Gastroesophageal sphincter (tissue), 4 donors: ENCODE data around the gene CCDC171. TPM values are rescaled to one million over a fixed set of nuclear protein-coding genes. Genes with fewer than 3 reads are reported as not detected.

ENCODE experiments used
- ATAC-seq: fragments of 150-250 bp; one replicate; pipeline ENCODE4 v1.9.1; 2016; ENCODE audit warnings: mild to moderate bottlenecking, moderate library complexity
- H3K27ac ChIP-seq, 4 donors: fragments of 200-600 bp; sonication (generic) in 3 of 4; 1 replicate in 3 of 4; 2 replicates in 1 of 4; pipeline ENCODE4 v1.5.1; 2016 to 2019
- H3K27me3 ChIP-seq: fragments of 200-600 bp; sonication (generic); one replicate; pipeline ENCODE4 v1.5.1; 2019
- H3K36me3 ChIP-seq, 2 donors: fragments of 200-600 bp; sonication (generic); one replicate each; pipeline ENCODE4 v1.5.1; 2019; ENCODE audit warnings: control low read depth in 1 of 2
- H3K4me1 ChIP-seq, 3 donors: fragments of 200-600 bp; sonication (generic); 1 replicate in 2 of 3; 2 replicates in 1 of 3; pipeline ENCODE4 v1.5.1; 2016 to 2019; ENCODE audit warnings: control low read depth in 2 of 3
- H3K4me3 ChIP-seq, 2 donors: fragments of 200-600 bp; sonication (generic); one replicate each; pipeline ENCODE4 v1.5.1; 2019; ENCODE audit warnings: mild to moderate bottlenecking in 1 of 2, moderate library complexity in 1 of 2
- H3K9me3 ChIP-seq, 3 donors: fragments of 200-600 bp; sonication (generic); one replicate each; pipeline ENCODE4 v1.5.1; 2017 to 2019; ENCODE audit warnings: control low read depth in 2 of 3
- EP300 ChIP-seq: sonication (generic); formaldehyde crosslinking; IDR thresholded peaks from one replicate; pipeline ENCODE4 v1.6.1; 2017; ENCODE audit warnings: antibody characterized with exemption, mild to moderate bottlenecking
- POLR2A ChIP-seq, 2 donors: fragments of 450-650 bp; IDR thresholded peaks; one replicate each; pipeline ENCODE4 v1.6.1; 2017; ENCODE audit warnings: antibody characterized with exemption in 2 of 2, mild to moderate bottlenecking in 2 of 2, moderate library complexity in 1 of 2
- POLR2AphosphoS5 ChIP-seq: sonication (generic); formaldehyde crosslinking; IDR thresholded peaks from one replicate; pipeline ENCODE4 v1.6.1; 2017; ENCODE audit warnings: antibody characterized with exemption
- WGBS, 2 donors: methylation state at CpG; one replicate each; pipeline ENCODE4 v1.1.5; 2018; ENCODE audit warnings: low coverage in 1 of 2; 5-methylcytosine and 5-hydroxymethylcytosine counted together
- total RNA-seq, 4 donors: library from RNA; depleted of rRNA; stranded (reverse); fragments of >200 nt; gene quantifications; one replicate each; pipeline ENCODE4 v1.1.0, GENCODE V29; 2016
- TF ChIP-seq, protein P1 (sequence below), 4 experiments: fragments of 200-600 bp in 2 of 4; fragments of 450-650 bp in 2 of 4; sonication (generic) in 1 of 4; IDR thresholded peaks; one replicate each; pipeline ENCODE4 v1.5.1; 2017 to 2019; ENCODE audit warnings: antibody characterized with exemption in 4 of 4, mild to moderate bottlenecking in 2 of 4, moderate library complexity in 2 of 4

CCDC171 gene
- total RNA-seq, 4 donors from 2014 or later = 0.94 to 4.5 (median 2.8) TPM

DNA sequence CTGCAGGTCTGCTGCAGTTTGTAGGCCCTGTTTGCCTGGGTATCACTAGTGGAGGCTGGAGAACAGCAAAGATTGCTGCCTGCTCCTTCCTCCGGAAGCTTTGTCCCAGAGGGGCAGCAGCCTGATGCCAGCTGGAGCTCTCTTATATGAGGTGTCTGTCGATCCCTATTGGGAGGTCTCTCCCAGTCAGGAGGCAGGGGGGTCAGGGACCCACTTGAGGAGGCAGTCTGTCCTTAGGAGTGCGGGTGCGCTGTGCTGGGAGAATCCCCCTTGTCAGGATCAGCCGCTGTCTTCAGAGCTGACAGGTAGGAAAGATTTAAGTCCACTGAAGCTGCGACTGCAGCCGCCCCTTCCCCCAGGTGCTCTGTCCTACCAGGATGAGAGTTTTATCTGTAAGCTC, 64.9 kb downstream of the CCDC171 start:
- Histone ChIP-seq H3K36me3 (no peaks in the 10 kb centered on the region), H3K27ac (no peak overlapping the region), H3K4me1 (no peaks in the 10 kb centered on the region), H3K4me3 (no peak overlapping the region), H3K27me3 (no peaks in the 10 kb centered on the region), H3K9me3 (no peaks in the 10 kb centered on the region)
- ATAC-seq = no peak
- WGBS, 2 donors = no CpG with 5 or more reads among the region's 7 CpGs
- TF ChIP-seq, protein P1, sequence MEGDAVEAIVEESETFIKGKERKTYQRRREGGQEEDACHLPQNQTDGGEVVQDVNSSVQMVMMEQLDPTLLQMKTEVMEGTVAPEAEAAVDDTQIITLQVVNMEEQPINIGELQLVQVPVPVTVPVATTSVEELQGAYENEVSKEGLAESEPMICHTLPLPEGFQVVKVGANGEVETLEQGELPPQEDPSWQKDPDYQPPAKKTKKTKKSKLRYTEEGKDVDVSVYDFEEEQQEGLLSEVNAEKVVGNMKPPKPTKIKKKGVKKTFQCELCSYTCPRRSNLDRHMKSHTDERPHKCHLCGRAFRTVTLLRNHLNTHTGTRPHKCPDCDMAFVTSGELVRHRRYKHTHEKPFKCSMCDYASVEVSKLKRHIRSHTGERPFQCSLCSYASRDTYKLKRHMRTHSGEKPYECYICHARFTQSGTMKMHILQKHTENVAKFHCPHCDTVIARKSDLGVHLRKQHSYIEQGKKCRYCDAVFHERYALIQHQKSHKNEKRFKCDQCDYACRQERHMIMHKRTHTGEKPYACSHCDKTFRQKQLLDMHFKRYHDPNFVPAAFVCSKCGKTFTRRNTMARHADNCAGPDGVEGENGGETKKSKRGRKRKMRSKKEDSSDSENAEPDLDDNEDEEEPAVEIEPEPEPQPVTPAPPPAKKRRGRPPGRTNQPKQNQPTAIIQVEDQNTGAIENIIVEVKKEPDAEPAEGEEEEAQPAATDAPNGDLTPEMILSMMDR (IDR thresholded peaks at IDR 0.05) = no peak
- no peak for TF ChIP-seq POLR2AphosphoS5
- TF ChIP-seq EP300 = no peak
- no peak for TF ChIP-seq POLR2A (IDR thresholded peaks at IDR 0.05)

DNA sequence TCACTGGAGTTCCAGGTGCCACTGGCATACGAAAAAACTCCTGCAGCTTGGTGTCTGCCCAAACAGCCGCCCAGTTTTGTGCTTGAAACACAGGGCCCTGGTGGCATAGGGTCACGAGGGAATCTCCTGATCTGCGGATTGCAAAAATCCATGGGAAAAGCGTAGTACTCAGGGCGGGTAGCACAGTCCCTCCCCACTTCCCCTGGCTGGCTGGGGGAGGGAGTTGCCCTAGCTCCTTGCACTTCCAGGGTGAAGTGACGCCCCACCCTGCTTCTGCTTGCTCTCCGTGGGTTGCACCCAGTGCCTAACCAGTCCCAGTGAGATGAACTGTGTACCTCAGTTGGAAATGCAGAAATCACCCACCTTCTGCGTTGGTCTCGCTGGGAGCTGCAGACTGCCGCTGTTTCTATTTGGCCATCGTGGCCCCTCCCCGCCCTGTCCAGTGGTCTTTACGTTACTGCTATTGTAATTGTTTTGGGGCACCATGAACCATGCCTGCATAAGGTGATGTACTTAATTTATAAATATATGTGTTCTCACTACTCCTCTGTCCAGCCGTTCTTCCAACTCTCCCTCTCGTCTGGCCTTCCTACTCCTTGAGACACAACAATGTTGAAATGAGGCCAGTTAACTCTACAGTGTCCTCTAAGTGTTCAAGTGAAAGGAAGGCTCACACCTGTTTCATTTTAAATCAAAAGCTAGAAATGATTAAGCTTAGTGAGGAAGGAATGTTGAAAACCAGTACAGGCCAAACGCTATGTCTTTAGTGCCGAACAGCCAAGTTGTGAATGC, 65.9 kb downstream of the CCDC171 start:
- WGBS, 2 donors = 75 to 76% methylated on average over 5 to 10 of the region's 18 CpGs
- TF ChIP-seq POLR2AphosphoS5 = no peak
- TF ChIP-seq EP300 = no peak
- TF ChIP-seq, protein P1 (IDR thresholded peaks at IDR 0.05) = no peak
- no peak for TF ChIP-seq POLR2A (IDR thresholded peaks at IDR 0.05)
- no peak for ATAC-seq

DNA sequence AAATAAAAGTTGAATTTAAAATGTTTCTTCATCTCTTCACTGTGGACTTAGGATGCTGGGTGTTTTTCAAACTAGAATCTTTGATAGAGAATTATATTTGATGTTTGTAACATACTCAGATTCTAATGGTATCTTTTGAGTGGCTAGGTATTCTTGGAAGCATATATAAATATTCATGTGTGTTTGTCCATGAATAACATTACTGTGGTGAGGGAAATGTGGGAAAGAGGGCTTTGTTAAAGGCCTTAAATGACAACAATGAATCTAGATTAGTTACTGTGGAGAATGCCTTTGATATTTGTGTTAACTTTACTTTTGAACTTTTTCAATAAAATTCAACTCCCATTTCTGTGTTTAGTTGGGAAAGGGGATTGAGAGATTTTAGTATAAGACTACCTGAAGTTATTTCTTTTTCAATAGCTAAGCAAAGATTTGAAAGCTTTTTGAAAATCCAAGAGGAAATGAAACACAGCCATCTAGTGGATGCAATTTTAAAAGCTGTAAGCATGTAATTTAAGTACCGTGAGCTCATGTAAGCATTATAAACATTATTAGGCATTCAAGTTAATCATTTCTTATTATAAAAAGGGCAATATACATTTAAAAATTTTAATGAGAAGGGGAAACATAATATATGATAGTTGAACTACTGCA, 69.6 kb downstream of the CCDC171 start:
- TF ChIP-seq EP300 (no peak), POLR2A (IDR thresholded peaks at IDR 0.05) (no peak), POLR2AphosphoS5 (no peak)
- TF ChIP-seq, protein P1 (IDR thresholded peaks at IDR 0.05) = peak in 1 of 4 experiments; percentile 26
- Histone ChIP-seq H3K27ac (no peak overlapping the region), H3K9me3 (no peaks in the 10 kb centered on the region), H3K27me3 (no peaks in the 10 kb centered on the region), H3K4me1 (no peaks in the 10 kb centered on the region), H3K36me3 (no peaks in the 10 kb centered on the region), H3K4me3 (no peak overlapping the region)
- ATAC-seq = no peak
- WGBS, 2 donors = 10 to 14% methylated on average over 1 of the region's 1 CpG

More for the DNA sequence above, 65.9 kb downstream of the CCDC171 start:
- Histone ChIP-seq H3K9me3 (no peaks in the 10 kb centered on the region), H3K36me3 (no peaks in the 10 kb centered on the region), H3K4me3 (no peak overlapping the region), H3K4me1 (no peaks in the 10 kb centered on the region), H3K27me3 (no peaks in the 10 kb centered on the region), H3K27ac (no peak overlapping the region)

DNA sequence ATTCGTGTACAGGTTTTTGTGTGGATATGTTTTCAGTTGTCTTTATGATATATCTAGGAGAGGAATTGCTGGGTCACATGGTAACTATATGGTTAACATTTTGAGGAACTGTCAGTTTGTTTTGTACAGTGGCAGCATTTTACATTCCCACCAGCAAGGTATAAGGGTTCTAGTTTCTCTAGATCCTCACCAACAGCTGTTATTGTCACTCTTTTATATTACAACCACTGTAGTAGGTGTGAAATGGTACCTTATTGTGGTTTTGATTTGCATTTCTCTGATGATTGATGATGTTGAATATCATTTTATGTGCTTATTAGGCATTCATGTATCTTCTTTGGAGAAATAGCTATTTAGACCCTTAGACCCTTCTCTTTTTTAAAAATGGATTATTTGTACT, 82.9 kb downstream of the CCDC171 start:
- ATAC-seq = no peak
- 79 to 100% methylated on average over 1 of the region's 1 CpG for WGBS, 2 donors
- Histone ChIP-seq H3K4me3 (no peak overlapping the region), H3K36me3 (no peaks in the 10 kb centered on the region), H3K9me3 (no peaks in the 10 kb centered on the region), H3K4me1 (no peaks in the 10 kb centered on the region), H3K27ac (no peak overlapping the region), H3K27me3 (no peaks in the 10 kb centered on the region)
- TF ChIP-seq POLR2AphosphoS5 (no peak), EP300 (no peak), POLR2A (IDR thresholded peaks at IDR 0.05) (no peak)

DNA sequence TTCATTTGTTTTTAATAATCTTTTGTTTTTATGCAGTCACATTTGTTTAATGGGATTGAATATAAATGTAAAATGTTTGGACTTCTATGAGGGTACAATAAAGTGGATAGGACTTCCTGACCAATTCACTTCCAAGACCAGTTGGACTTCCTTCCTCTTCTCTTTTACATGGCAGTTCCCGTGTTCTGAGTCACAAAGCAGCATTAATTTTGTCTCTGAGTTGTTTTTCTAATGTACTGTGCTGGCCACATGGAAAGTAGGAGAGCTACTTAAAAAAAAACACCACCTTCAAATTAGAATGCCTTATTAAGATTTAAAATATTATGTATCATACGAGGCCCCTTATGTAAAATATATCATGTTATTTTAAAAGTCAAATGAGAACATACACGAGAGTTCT, 87.3 kb downstream of the CCDC171 start:
- H3K36me3 ChIP-seq = no peaks in the 10 kb centered on the region
- WGBS, 2 donors = 42 to 50% methylated on average over 3 of the region's 3 CpGs
- no peak overlapping the region for H3K4me3 ChIP-seq
- TF ChIP-seq POLR2A (IDR thresholded peaks at IDR 0.05) = no peak
- TF ChIP-seq POLR2AphosphoS5 = no peak
- TF ChIP-seq EP300 = no peak
- TF ChIP-seq, protein P1 (IDR thresholded peaks at IDR 0.05) = no peak
- no peaks in the 10 kb centered on the region for H3K27me3 ChIP-seq
- peaks cover 0 to 5% (median 0%) of the 10 kb centered on the region in 3 donors for H3K9me3 ChIP-seq
- H3K4me1 ChIP-seq = no peaks in the 10 kb centered on the region
- no peak for ATAC-seq
- no peak overlapping the region for H3K27ac ChIP-seq
